Amniotic stem cell (primary cell): Measurements from ENCODE around the gene RBM28.

Experiments used
- DNase-seq: peaks from one replicate; lab custom pipeline; 2025; lab: John Stamatoyannopoulos, UW

The RBM28 gene

GRCh38 chr7:128259131-128260061 is 84.3 kb downstream of the RBM28 start:
- DNase-seq, result no peak

- DNase-seq, result no peak
Observed at GRCh38 chr7:128257458-128257857, 86.2 kb downstream of the RBM28 start.

- no peak for DNase-seq
Observed at GRCh38 chr7:128255271-128255670, 88.4 kb downstream of the RBM28 start.

- DNase-seq, result no peak
Observed at GRCh38 chr7:128254470-128254869, 89.2 kb downstream of the RBM28 start.

- DNase-seq, result no peak
Observed at GRCh38 chr7:128253701-128254100, 90.0 kb downstream of the RBM28 start.

GRCh38 chr7:128251337-128251736 is 92.4 kb downstream of the RBM28 start:
- no peak for DNase-seq
